Omental fat pad (tissue), 4 donors: Measurements from ENCODE around the gene MACC1. TPM values are rescaled to one million over a fixed set of nuclear protein-coding genes. Genes with fewer than 3 reads are reported as not detected.

Experiments
- ATAC-seq: fragments of 150-250 bp; one replicate; pipeline ENCODE4 v1.9.1; 2016; ENCODE audit warnings: mild to moderate bottlenecking, moderate library complexity; ENCODE audit not compliant: low FRiP score
- DNase-seq: peaks from one replicate; pipeline ENCODE4 v3.0.0-alpha.2; 2019; ENCODE audit warnings: low spot score
- total RNA-seq, 4 donors: library from RNA; depleted of rRNA; stranded (reverse); fragments of >200 nt; gene quantifications; one replicate each; pipeline ENCODE4 v1.1.0, GENCODE V29; 2016
- TF ChIP-seq, protein P1 (sequence below), 3 donors: fragments of 450-650 bp; IDR thresholded peaks; one replicate each; pipeline ENCODE4 v1.5.1; 2016 to 2017; ENCODE audit warnings: antibody characterized with exemption in 3 of 3, mild to moderate bottlenecking in 3 of 3, moderate library complexity in 2 of 3

Gene MACC1, protein sequence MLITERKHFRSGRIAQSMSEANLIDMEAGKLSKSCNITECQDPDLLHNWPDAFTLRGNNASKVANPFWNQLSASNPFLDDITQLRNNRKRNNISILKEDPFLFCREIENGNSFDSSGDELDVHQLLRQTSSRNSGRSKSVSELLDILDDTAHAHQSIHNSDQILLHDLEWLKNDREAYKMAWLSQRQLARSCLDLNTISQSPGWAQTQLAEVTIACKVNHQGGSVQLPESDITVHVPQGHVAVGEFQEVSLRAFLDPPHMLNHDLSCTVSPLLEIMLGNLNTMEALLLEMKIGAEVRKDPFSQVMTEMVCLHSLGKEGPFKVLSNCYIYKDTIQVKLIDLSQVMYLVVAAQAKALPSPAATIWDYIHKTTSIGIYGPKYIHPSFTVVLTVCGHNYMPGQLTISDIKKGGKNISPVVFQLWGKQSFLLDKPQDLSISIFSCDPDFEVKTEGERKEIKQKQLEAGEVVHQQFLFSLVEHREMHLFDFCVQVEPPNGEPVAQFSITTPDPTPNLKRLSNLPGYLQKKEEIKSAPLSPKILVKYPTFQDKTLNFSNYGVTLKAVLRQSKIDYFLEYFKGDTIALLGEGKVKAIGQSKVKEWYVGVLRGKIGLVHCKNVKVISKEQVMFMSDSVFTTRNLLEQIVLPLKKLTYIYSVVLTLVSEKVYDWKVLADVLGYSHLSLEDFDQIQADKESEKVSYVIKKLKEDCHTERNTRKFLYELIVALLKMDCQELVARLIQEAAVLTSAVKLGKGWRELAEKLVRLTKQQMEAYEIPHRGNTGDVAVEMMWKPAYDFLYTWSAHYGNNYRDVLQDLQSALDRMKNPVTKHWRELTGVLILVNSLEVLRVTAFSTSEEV
- total RNA-seq = 1 to 10 TPM in 3 of 4 donors, under 1 TPM in 1; 0.46 to 5.8 (median 3.2) TPM

DNA sequence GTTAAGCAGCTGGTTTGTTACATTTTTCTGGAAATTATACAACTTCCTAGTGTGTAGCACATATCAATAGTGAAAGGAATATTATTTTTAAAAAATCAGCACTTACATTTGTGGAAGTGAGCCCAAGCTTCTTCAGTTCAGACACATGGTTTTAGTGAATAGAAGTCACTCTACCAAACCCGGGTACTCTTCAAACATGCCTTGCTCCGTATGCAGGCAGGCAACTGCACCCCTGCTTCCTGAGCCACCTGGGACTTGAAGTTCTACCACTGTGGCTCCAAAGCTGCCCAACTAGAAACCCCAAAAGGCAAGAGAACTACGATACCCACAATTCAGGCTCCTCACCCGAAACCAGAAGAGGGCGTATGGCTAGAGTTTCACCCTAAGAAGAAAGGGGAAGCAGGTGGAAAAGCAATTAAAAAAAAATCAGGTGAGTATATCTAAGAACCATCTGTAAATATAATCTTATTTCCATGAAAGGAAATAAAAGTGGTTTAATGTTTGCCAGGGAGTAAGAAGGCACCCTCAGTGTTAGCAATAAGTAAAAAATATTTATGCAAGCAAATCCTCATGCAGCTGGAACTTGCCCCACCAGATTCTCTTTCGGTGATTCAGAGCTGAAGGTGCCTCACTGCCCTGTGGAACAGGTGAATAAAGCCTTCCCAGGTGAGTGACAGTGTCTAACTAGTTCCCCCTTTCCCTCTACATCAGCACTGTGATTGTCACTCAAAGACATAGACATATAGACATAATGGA is at the start of gene MACC1:
MACC1 (minus strand) TSS at position 192 of the 756 bp plus-strand sequence. CDS start 55,522 bp downstream, outside the sequence.
- DNase-seq = no peak
- TF ChIP-seq, protein P1, sequence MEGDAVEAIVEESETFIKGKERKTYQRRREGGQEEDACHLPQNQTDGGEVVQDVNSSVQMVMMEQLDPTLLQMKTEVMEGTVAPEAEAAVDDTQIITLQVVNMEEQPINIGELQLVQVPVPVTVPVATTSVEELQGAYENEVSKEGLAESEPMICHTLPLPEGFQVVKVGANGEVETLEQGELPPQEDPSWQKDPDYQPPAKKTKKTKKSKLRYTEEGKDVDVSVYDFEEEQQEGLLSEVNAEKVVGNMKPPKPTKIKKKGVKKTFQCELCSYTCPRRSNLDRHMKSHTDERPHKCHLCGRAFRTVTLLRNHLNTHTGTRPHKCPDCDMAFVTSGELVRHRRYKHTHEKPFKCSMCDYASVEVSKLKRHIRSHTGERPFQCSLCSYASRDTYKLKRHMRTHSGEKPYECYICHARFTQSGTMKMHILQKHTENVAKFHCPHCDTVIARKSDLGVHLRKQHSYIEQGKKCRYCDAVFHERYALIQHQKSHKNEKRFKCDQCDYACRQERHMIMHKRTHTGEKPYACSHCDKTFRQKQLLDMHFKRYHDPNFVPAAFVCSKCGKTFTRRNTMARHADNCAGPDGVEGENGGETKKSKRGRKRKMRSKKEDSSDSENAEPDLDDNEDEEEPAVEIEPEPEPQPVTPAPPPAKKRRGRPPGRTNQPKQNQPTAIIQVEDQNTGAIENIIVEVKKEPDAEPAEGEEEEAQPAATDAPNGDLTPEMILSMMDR (IDR thresholded peaks at IDR 0.05) = no peak
- ATAC-seq = no peak

DNA sequence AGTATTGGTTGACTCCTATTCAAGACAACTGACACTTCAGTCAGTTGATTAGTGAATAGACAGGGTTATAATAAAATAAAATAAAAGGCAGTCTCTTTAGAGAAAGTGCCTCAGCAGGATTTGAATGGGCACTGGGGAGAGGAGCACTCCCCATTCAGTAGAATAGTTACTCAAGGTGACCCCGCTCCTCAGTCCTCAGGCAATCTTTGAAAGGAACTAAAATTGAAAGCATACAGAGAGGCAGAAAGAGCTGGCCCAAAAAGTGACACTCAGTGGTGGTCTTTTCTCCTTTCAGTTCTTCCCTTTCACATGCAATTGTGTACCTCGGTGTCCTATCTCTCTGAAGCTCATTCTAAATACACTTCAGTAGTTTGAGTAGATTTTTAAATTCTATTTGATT is 47.4 kb upstream of the MACC1 start:
- DNase-seq = no peak
- no peak for ATAC-seq
- TF ChIP-seq, protein P1 (IDR thresholded peaks at IDR 0.05) = no peak

DNA sequence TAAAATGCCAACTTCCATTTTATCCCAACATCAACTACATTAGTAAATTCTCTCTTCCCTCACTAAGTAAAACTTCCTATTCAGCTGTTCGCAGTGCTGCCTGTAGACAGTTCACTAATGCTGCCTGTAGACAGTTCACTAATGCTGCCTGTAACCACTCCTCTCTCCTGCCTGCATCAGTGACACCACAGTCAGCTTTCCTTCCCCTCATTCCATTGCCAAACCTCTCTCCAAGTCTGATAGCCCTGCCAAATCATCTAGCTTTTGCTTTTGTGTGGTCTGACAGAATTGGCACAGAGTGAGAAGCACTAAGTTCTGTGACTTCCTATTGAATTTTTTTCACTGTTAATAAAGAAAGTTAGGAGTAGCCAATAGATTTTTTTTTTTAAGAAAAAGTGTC is 43.0 kb upstream of the MACC1 start:
- TF ChIP-seq, protein P1 (IDR thresholded peaks at IDR 0.05) = no peak
- DNase-seq (no peak), ATAC-seq (peak; percentile 32)

DNA sequence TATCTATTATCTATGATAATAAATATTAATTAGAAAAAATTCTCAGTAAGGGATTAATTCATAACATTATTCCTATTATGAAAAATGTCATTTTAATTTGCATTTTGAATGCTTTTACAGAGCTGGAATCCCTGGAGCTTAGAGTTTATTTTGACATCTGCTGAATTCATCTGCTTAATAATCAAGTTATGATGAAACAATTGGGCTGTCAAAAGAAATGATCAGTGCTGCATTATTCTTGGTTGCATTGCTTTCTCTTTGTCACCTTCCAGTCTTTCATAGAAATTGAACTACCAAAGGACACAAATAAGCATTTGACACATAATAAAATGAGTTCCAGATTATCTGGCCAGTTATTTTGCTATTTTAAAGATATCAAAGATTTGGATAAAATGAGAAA is 40.0 kb upstream of the MACC1 start:
- ATAC-seq = no peak
- no peak for DNase-seq
- TF ChIP-seq, protein P1 (IDR thresholded peaks at IDR 0.05) = no peak

DNA sequence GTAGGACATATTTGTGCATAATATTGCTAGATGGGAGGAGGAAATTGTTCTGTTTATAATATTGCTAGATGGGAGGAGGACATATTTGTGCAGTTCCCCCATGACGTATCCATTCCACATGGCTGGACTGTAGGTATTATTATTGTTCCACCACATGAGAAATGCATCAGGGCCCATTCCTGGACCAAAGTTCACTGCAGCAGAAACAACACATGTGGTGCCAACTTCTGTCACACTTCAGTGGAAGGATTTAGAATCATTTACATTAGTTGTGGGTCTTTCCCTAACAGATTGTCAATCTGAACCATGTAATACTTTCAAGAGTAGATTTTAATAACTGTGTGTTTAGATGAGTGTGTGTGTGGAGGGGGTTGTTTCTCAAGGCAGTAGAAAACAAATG is 32.7 kb upstream of the MACC1 start:
- TF ChIP-seq, protein P1 (IDR thresholded peaks at IDR 0.05) = no peak
- DNase-seq = no peak
- ATAC-seq = no peak

DNA sequence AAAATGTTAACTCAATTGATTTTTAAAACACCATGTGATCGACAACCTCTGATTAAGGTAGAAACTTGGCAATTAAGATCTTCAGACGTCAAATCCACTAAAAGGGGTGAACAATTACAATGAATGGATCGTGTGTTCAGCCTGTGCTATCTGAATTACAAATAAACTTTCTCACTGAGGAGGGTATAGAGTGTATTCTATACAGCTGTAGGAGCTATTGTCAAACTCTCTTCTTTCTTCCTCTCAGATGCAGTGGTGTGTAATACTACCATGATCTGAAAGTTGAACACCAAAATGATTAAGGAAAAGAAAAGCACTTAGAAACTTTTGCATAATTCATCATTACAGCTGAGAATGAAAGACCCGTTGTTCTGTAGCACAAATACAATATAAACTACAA is 32.2 kb upstream of the MACC1 start:
- TF ChIP-seq, protein P1 (IDR thresholded peaks at IDR 0.05) = no peak
- ATAC-seq (no peak), DNase-seq (no peak)
